IMR-90 (cell line): ENCODE measurements around the gene SBF2.

ENCODE experiments used
- BHLHE40 ChIP-seq: fragments of 150-350 bp; IDR thresholded peaks from 2 replicates; pipeline ENCODE4 v1.6.1; 2016; ENCODE audit warnings: mild to moderate bottlenecking, low read depth, low read length
- CEBPB ChIP-seq: IDR thresholded peaks from 2 replicates; pipeline ENCODE4 v1.6.1; 2012; ENCODE audit warnings: low read depth, low read length, improper control_type of control experiment
- CHD1 ChIP-seq: IDR thresholded peaks from 2 replicates; pipeline ENCODE4 v1.6.1; 2012; ENCODE audit warnings: low read depth, low read length, improper control_type of control experiment
- MXI1 ChIP-seq: IDR thresholded peaks from 2 replicates; pipeline ENCODE4 v1.6.1; 2012; ENCODE audit warnings: low read depth, mild to moderate bottlenecking, low read length, moderate library complexity, borderline replicate concordance
- NFE2L2 ChIP-seq: fragments of 150-350 bp; IDR thresholded peaks from 2 replicates; pipeline ENCODE4 v1.6.1; 2016; ENCODE audit warnings: low read depth, mild to moderate bottlenecking, low read length
- POLR2A ChIP-seq: IDR thresholded peaks from 2 replicates; pipeline ENCODE4 v1.6.1; 2012; ENCODE audit warnings: mild to moderate bottlenecking, low read depth, low read length
- RAD21 ChIP-seq: IDR thresholded peaks from 2 replicates; pipeline ENCODE4 v1.6.1; 2012; ENCODE audit warnings: low read length, improper control_type of control experiment
- RCOR1 ChIP-seq: IDR thresholded peaks from 2 replicates; pipeline ENCODE4 v1.6.1; 2012; ENCODE audit warnings: mild to moderate bottlenecking, low read length, improper control_type of control experiment; ENCODE audit not compliant: insufficient replicate concordance
- RFX5 ChIP-seq: IDR thresholded peaks from 2 replicates; pipeline ENCODE4 v1.8.0; 2012; ENCODE audit warnings: low read depth, mild to moderate bottlenecking, low read length, moderate library complexity
- TF ChIP-seq, protein P1 (sequence below): conservative IDR thresholded peaks from 2 replicates; pipeline ENCODE4 v1.5.1; 2012; ENCODE audit warnings: mild to moderate bottlenecking, low read depth, low read length, improper control_type of control experiment
- TF ChIP-seq, protein P2 (sequence below): fragments of 150-350 bp; IDR thresholded peaks from 2 replicates; pipeline ENCODE4 v1.6.1; 2017; ENCODE audit warnings: mild to moderate bottlenecking, antibody characterized with exemption, low read length, low read depth
- TF ChIP-seq, protein P3 (sequence below): fragments of 150-350 bp; IDR thresholded peaks from 2 replicates; pipeline ENCODE4 v1.6.1; 2016; ENCODE audit warnings: low read depth, mild to moderate bottlenecking, low read length, moderate library complexity, borderline replicate concordance

DNA sequence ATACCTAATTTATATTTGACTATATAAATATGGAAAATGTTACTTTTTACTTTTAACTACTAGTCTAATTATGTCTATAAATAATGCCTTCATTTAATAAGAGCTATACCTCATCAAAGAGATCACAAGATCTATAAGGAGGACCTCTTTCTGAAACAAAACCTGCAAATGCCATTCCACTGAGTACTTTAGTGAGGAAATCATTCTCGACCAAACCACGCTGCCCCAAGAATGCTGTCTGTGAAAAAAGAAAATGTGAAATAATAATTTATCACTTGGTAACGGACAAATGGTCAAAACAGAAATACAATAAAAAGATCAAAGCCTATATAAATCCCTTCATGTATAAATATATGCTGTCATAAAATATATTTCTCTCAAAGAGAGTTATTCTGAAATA is 301.7 kb downstream of the SBF2 start:
- TF ChIP-seq, protein P1, sequence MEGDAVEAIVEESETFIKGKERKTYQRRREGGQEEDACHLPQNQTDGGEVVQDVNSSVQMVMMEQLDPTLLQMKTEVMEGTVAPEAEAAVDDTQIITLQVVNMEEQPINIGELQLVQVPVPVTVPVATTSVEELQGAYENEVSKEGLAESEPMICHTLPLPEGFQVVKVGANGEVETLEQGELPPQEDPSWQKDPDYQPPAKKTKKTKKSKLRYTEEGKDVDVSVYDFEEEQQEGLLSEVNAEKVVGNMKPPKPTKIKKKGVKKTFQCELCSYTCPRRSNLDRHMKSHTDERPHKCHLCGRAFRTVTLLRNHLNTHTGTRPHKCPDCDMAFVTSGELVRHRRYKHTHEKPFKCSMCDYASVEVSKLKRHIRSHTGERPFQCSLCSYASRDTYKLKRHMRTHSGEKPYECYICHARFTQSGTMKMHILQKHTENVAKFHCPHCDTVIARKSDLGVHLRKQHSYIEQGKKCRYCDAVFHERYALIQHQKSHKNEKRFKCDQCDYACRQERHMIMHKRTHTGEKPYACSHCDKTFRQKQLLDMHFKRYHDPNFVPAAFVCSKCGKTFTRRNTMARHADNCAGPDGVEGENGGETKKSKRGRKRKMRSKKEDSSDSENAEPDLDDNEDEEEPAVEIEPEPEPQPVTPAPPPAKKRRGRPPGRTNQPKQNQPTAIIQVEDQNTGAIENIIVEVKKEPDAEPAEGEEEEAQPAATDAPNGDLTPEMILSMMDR, result no peak
- TF ChIP-seq RAD21, result no peak
- TF ChIP-seq POLR2A, result no peak
- no peak for TF ChIP-seq CEBPB
- no peak for TF ChIP-seq MXI1
- TF ChIP-seq, protein P2, sequence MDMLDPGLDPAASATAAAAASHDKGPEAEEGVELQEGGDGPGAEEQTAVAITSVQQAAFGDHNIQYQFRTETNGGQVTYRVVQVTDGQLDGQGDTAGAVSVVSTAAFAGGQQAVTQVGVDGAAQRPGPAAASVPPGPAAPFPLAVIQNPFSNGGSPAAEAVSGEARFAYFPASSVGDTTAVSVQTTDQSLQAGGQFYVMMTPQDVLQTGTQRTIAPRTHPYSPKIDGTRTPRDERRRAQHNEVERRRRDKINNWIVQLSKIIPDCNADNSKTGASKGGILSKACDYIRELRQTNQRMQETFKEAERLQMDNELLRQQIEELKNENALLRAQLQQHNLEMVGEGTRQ, result no peak
- TF ChIP-seq RFX5, result no peak
- TF ChIP-seq BHLHE40, result no peak
- TF ChIP-seq CHD1, result no peak
- TF ChIP-seq RCOR1, result no peak
- no peak for TF ChIP-seq NFE2L2
- TF ChIP-seq, protein P3, sequence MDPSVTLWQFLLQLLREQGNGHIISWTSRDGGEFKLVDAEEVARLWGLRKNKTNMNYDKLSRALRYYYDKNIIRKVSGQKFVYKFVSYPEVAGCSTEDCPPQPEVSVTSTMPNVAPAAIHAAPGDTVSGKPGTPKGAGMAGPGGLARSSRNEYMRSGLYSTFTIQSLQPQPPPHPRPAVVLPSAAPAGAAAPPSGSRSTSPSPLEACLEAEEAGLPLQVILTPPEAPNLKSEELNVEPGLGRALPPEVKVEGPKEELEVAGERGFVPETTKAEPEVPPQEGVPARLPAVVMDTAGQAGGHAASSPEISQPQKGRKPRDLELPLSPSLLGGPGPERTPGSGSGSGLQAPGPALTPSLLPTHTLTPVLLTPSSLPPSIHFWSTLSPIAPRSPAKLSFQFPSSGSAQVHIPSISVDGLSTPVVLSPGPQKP, result no peak
